ENCODE measurements around the gene MLPH.

- TF ChIP-seq POLR2A (IDR thresholded peaks at IDR 0.05) (no peak), CTCF (IDR thresholded peaks at IDR 0.05) (peak; percentile 97 to 99 (median 99))
These were observed 85.1 kb downstream of the MLPH start for GRCh38 chr2:237572021-237572741.
